ENCODE data around the gene ACOT2. TPM values are rescaled to one million over a fixed set of nuclear protein-coding genes. Genes with fewer than 3 reads are reported as not detected.
A peak's percentile ranks its signal among the peaks of the same experiment; 100 is the strongest.
"Not testable (repeated sequence)": the region's sequence is repeated elsewhere in the genome, so short reads cannot be mapped to it uniquely, and the experiment has no call there.

The ACOT2 gene
- total RNA-seq = 38.6 TPM

GRCh38 chr14:73569185-73569958, at the start of gene ACOT2:
ACOT2 (plus strand) TSS chr14:73569213; CDS start chr14:73569241, 28 bp downstream.
- H3K4me3 ChIP-seq (ENCODE audit: low read length in 3 of 3) = peak within 1 kb of the TSS; percentile 73 to 84 (median 83)
- H3K27ac ChIP-seq (ENCODE audit: low read depth, low read length) = peak within 1 kb of the TSS; percentile 92
- not testable (repeated sequence) for H3K27me3 ChIP-seq (ENCODE audit: control insufficient read depth in 3 of 3, insufficient read depth in 3 of 3, low read length in 3 of 3); H3K9me3 ChIP-seq (ENCODE audit: control insufficient read depth in 3 of 3, low read length in 3 of 3); H3K36me3 ChIP-seq (ENCODE audit: control insufficient read depth in 3 of 3, insufficient read depth in 3 of 3, low read length in 3 of 3)
- peaks cover 10 to 30% (median 12%) of the 10 kb centered on the region in 3 donors for H3K4me1 ChIP-seq (ENCODE audit: control insufficient read depth in 3 of 3, insufficient read depth in 3 of 3, low read length in 3 of 3)
- peak within 1 kb of the TSS; percentile 82 to 93 (median 84) for H3K9ac ChIP-seq (ENCODE audit: low read depth in 1 of 3, low read length in 3 of 3)

DNA sequence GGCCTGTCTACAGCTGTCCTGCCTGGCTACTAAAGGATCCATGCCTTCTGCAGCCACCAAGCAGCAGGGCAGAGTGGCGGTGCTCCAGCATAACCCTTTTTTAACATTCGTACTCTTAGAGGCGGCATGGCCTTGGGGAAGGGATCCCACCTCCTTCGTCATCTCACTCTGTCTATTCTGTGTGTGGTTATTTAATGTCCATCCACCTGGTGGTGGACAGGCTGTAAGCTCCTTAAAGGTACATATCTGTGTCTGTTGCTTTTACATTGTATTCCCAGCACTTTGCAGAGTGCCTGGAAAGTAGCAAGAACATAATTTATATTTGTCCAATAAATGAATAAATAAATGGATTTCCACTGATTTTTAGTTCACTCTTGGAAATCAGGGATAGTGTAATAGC, 47.8 kb upstream of the ACOT2 start:
- H3K9me3 ChIP-seq (ENCODE audit: control insufficient read depth in 3 of 3, low read length in 3 of 3) = no peaks in the 10 kb centered on the region
- H3K27me3 ChIP-seq (ENCODE audit: control insufficient read depth in 3 of 3, insufficient read depth in 3 of 3, low read length in 3 of 3) = no peaks in the 10 kb centered on the region
- H3K4me1 ChIP-seq (ENCODE audit: control insufficient read depth in 3 of 3, insufficient read depth in 3 of 3, low read length in 3 of 3) = peaks cover 4 to 19% (median 5%) of the 10 kb centered on the region in 3 donors
- no peak overlapping the region for H3K27ac ChIP-seq (ENCODE audit: low read depth, low read length)
- peaks cover 0 to 5% (median 4%) of the 10 kb centered on the region in 3 donors for H3K36me3 ChIP-seq (ENCODE audit: control insufficient read depth in 3 of 3, insufficient read depth in 3 of 3, low read length in 3 of 3)
- no peak overlapping the region for H3K4me3 ChIP-seq (ENCODE audit: low read length in 3 of 3)
- no peak overlapping the region for H3K9ac ChIP-seq (ENCODE audit: low read depth in 1 of 3, low read length in 3 of 3)

GRCh38 chr14:73524493-73524892, 44.5 kb upstream of the ACOT2 start:
- H3K36me3 ChIP-seq (ENCODE audit: control insufficient read depth in 3 of 3, insufficient read depth in 3 of 3, low read length in 3 of 3) = peaks cover 0 to 5% (median 4%) of the 10 kb centered on the region in 3 donors
- H3K9ac ChIP-seq (ENCODE audit: low read depth in 1 of 3, low read length in 3 of 3) = no peak overlapping the region
- peaks cover 5 to 27% (median 10%) of the 10 kb centered on the region in 3 donors for H3K4me1 ChIP-seq (ENCODE audit: control insufficient read depth in 3 of 3, insufficient read depth in 3 of 3, low read length in 3 of 3)
- no peaks in the 10 kb centered on the region for H3K27me3 ChIP-seq (ENCODE audit: control insufficient read depth in 3 of 3, insufficient read depth in 3 of 3, low read length in 3 of 3)
- H3K4me3 ChIP-seq (ENCODE audit: low read length in 3 of 3) = no peak overlapping the region
- no peak overlapping the region for H3K27ac ChIP-seq (ENCODE audit: low read depth, low read length)
- no peaks in the 10 kb centered on the region for H3K9me3 ChIP-seq (ENCODE audit: control insufficient read depth in 3 of 3, low read length in 3 of 3)

DNA sequence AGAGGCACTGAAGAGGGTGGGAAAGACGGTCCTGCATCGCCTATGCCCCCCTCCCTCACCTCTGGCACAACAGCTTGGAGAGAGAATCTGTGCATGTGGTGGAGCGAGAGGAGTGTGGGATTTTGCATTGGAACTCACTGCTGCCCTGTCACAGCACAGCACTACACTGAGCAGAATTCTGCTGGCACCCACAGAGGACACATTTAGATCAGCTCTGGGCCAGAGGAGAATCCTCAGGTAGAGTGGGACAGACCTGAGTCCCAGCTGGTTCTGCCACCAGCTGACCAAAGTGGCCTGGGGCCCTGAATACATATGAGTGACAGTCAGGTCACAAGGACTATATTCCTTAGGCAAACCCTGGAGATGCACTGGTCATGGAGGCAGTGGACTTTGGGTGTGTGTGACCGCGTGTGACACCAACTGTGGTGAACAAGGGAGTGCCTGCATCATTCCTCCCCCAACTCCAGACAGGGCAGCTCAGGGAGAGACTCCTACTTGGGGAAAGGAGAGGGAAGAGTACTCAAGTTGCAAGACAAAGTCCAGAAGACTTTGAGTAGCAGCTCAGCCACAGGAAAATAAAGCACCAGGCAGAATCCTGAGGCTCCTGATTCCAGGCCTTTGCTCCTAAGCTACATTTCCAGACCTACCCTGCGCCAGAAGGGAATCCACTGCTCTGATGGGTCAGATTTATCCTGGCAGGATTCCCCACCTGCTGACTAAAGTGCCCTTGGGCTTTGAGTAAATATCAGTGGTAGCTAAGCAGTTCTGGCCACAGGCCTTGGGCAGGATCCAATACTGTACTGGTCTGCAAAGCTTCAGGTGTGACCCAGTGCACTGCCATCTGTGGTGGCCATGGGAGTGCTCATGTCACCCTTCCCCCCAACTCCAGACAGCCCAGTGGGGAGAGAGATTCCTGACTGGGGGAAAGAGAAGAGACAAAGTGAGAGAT, 42.7 kb upstream of the ACOT2 start:
- Histone ChIP-seq H3K9ac (ENCODE audit: low read depth in 1 of 3, low read length in 3 of 3) (peak overlapping the region in 1 of 3 donors; percentile 33), H3K4me1 (ENCODE audit: control insufficient read depth in 3 of 3, insufficient read depth in 3 of 3, low read length in 3 of 3) (peaks cover 5 to 19% (median 10%) of the 10 kb centered on the region in 3 donors), H3K9me3 (ENCODE audit: control insufficient read depth in 3 of 3, low read length in 3 of 3) (no peaks in the 10 kb centered on the region), H3K36me3 (ENCODE audit: control insufficient read depth in 3 of 3, insufficient read depth in 3 of 3, low read length in 3 of 3) (peaks cover 0 to 5% (median 4%) of the 10 kb centered on the region in 3 donors), H3K27ac (ENCODE audit: low read depth, low read length) (peak overlapping the region; percentile 37), H3K27me3 (ENCODE audit: control insufficient read depth in 3 of 3, insufficient read depth in 3 of 3, low read length in 3 of 3) (no peaks in the 10 kb centered on the region), H3K4me3 (ENCODE audit: low read length in 3 of 3) (peak overlapping the region in 1 of 3 donors; percentile 13)

DNA sequence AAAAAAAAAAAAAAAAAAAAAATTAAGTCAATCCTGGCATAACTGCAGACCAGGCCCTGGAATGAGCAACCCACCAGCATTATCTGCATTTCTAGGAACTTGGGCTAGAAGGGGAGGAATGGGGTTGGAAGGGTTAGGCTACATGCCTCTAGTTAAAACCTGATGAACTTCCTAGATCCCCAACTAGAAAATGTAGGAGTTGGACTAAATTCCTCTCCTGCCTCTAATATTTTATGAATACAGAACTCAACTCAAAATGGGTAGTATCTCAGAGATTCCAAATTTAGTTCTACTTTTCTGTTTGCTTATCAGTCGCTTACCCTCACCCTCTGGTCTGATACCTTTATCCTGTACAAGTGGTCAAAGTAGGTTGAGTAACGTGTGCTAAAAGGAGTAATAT, 39.7 kb upstream of the ACOT2 start:
- not testable (repeated sequence) for H3K27ac ChIP-seq (ENCODE audit: low read depth, low read length); H3K4me3 ChIP-seq (ENCODE audit: low read length in 3 of 3); H3K9ac ChIP-seq (ENCODE audit: low read depth in 1 of 3, low read length in 3 of 3); H3K36me3 ChIP-seq (ENCODE audit: control insufficient read depth in 3 of 3, insufficient read depth in 3 of 3, low read length in 3 of 3); H3K27me3 ChIP-seq (ENCODE audit: control insufficient read depth in 3 of 3, insufficient read depth in 3 of 3, low read length in 3 of 3); H3K9me3 ChIP-seq (ENCODE audit: control insufficient read depth in 3 of 3, low read length in 3 of 3)
- peaks cover 5 to 17% (median 10%) of the 10 kb centered on the region in 3 donors for H3K4me1 ChIP-seq (ENCODE audit: control insufficient read depth in 3 of 3, insufficient read depth in 3 of 3, low read length in 3 of 3)

- H3K4me1 ChIP-seq (ENCODE audit: control insufficient read depth in 3 of 3, insufficient read depth in 3 of 3, low read length in 3 of 3); H3K9me3 ChIP-seq (ENCODE audit: control insufficient read depth in 3 of 3, low read length in 3 of 3); H3K9ac ChIP-seq (ENCODE audit: low read depth in 1 of 3, low read length in 3 of 3); H3K27ac ChIP-seq (ENCODE audit: low read depth, low read length); H3K4me3 ChIP-seq (ENCODE audit: low read length in 3 of 3); H3K36me3 ChIP-seq (ENCODE audit: control insufficient read depth in 3 of 3, insufficient read depth in 3 of 3, low read length in 3 of 3); H3K27me3 ChIP-seq (ENCODE audit: control insufficient read depth in 3 of 3, insufficient read depth in 3 of 3, low read length in 3 of 3): not testable (repeated sequence)
Measured at GRCh38 chr14:73531971-73532370, 37.0 kb upstream of the ACOT2 start.

DNA sequence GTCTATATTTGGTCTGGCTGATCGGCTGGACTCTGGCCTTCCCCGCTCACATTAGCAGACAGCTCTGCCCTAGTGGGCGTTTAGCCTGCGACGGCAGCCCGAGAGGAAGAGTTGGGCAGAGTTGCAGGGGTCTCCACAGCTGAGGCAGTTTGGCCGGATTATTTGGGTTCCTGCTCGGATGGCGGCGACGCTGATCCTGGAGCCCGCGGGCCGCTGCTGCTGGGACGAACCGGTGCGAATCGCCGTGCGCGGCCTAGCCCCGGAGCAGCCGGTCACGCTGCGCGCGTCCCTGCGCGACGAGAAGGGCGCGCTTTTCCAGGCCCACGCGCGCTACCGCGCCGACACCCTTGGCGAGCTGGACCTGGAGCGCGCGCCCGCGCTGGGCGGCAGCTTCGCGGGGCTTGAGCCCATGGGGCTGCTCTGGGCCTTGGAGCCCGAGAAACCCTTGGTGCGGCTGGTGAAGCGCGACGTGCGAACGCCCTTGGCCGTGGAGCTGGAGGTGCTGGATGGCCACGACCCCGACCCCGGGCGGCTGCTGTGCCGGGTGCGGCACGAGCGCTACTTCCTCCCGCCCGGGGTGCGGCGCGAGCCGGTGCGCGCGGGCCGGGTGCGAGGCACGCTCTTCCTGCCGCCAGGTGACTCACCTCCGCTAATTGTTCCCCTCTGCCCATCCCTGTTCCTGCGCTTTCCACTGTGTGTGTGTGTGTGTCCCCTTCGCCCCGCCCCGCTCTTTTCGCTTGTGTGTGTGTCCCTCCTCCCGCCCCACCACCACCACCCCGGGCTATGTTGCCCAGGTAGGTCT, 31.6 kb upstream of the ACOT2 start:
- Histone ChIP-seq H3K9ac (ENCODE audit: low read depth in 1 of 3, low read length in 3 of 3) (peak overlapping the region; percentile 83 to 91 (median 85)), H3K4me3 (ENCODE audit: low read length in 3 of 3) (peak overlapping the region; percentile 65 to 79 (median 76))
- H3K36me3 ChIP-seq (ENCODE audit: control insufficient read depth in 3 of 3, insufficient read depth in 3 of 3, low read length in 3 of 3) = not testable (repeated sequence)

GRCh38 chr14:73539017-73539416, 30.0 kb upstream of the ACOT2 start:
- not testable (repeated sequence) for H3K27ac ChIP-seq (ENCODE audit: low read depth, low read length); H3K9ac ChIP-seq (ENCODE audit: low read depth in 1 of 3, low read length in 3 of 3); H3K27me3 ChIP-seq (ENCODE audit: control insufficient read depth in 3 of 3, insufficient read depth in 3 of 3, low read length in 3 of 3); H3K4me1 ChIP-seq (ENCODE audit: control insufficient read depth in 3 of 3, insufficient read depth in 3 of 3, low read length in 3 of 3); H3K36me3 ChIP-seq (ENCODE audit: control insufficient read depth in 3 of 3, insufficient read depth in 3 of 3, low read length in 3 of 3); H3K4me3 ChIP-seq (ENCODE audit: low read length in 3 of 3); H3K9me3 ChIP-seq (ENCODE audit: control insufficient read depth in 3 of 3, low read length in 3 of 3)

More for the DNA sequence above, 31.6 kb upstream of the ACOT2 start:
- H3K4me1 ChIP-seq (ENCODE audit: control insufficient read depth in 3 of 3, insufficient read depth in 3 of 3, low read length in 3 of 3); H3K27me3 ChIP-seq (ENCODE audit: control insufficient read depth in 3 of 3, insufficient read depth in 3 of 3, low read length in 3 of 3); H3K9me3 ChIP-seq (ENCODE audit: control insufficient read depth in 3 of 3, low read length in 3 of 3): not testable (repeated sequence)
- peak overlapping the region; percentile 92 for H3K27ac ChIP-seq (ENCODE audit: low read depth, low read length)

- H3K9ac ChIP-seq (ENCODE audit: low read depth in 1 of 3, low read length in 3 of 3); H3K4me1 ChIP-seq (ENCODE audit: control insufficient read depth in 3 of 3, insufficient read depth in 3 of 3, low read length in 3 of 3); H3K27me3 ChIP-seq (ENCODE audit: control insufficient read depth in 3 of 3, insufficient read depth in 3 of 3, low read length in 3 of 3); H3K4me3 ChIP-seq (ENCODE audit: low read length in 3 of 3); H3K36me3 ChIP-seq (ENCODE audit: control insufficient read depth in 3 of 3, insufficient read depth in 3 of 3, low read length in 3 of 3); H3K27ac ChIP-seq (ENCODE audit: low read depth, low read length); H3K9me3 ChIP-seq (ENCODE audit: control insufficient read depth in 3 of 3, low read length in 3 of 3): not testable (repeated sequence)
Measured at GRCh38 chr14:73542961-73543360, 26.1 kb upstream of the ACOT2 start.

All from skeletal muscle tissue (tissue), 4 donors.